Measurements from ENCODE around the gene EFNB1. TPM values are rescaled to one million over a fixed set of nuclear protein-coding genes. Genes with fewer than 3 reads are reported as not detected.

The EFNB1 gene
- total RNA-seq, 4 donors from 2014 or later, result 8.8 to 15.7 (median 13.0) TPM

DNA sequence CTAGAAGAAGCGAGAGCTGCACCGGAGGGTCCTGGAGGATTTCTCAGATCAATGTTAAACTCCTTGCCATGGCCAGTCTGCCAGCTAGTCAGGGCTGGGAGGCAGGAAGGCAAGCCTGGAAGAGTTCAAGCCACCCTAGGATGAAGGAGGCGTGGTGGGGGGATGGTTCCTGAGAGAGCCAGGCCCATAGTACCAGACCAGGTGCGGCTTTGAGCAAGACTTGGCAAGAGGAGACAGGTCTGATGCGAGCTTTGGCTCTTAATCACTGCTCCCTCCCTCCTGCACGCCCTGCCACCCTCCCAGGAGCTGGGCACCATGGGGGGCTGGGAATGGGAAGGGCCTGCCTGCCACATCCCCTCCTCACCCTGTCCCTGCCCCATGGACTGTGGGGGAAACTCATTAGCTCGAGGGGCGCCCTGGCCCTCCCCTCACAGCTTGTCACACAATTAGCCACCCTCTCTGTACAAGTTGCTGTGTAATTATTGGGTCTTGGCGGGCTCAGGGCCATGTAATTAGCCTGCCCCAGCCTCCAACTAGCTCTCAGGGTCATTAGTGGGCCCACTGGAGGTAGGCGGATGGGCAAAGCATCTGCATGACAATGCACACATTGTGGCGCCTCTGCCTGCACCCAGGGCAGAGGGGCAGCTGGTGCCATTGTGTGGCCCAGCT lies 50.3 kb downstream of the EFNB1 start:
- H3K4me1 ChIP-seq, result no peaks in the 10 kb centered on the region
- H3K27ac ChIP-seq, result no peak overlapping the region
- no peak overlapping the region for H3K4me3 ChIP-seq
- no peaks in the 10 kb centered on the region for H3K27me3 ChIP-seq
- H3K9me3 ChIP-seq, result no peaks in the 10 kb centered on the region
- ATAC-seq, result no peak
- intact Hi-C loops (cut with DNase I; ENCODE audit: low total_unique reads) (no loop called here), in situ Hi-C loops (cut with MboI; ENCODE audit: low sequenced_read_pairs in 4 of 4) (no loop called here)
- no peak for DNase-seq
- H3K36me3 ChIP-seq, result no peaks in the 10 kb centered on the region
- TF ChIP-seq POLR2A (IDR thresholded peaks at IDR 0.05) (no peak), CTCF (IDR thresholded peaks at IDR 0.05 in 4 of 5, conservative IDR thresholded peaks at IDR 0.05 in 1 of 5) (no peak)

DNA sequence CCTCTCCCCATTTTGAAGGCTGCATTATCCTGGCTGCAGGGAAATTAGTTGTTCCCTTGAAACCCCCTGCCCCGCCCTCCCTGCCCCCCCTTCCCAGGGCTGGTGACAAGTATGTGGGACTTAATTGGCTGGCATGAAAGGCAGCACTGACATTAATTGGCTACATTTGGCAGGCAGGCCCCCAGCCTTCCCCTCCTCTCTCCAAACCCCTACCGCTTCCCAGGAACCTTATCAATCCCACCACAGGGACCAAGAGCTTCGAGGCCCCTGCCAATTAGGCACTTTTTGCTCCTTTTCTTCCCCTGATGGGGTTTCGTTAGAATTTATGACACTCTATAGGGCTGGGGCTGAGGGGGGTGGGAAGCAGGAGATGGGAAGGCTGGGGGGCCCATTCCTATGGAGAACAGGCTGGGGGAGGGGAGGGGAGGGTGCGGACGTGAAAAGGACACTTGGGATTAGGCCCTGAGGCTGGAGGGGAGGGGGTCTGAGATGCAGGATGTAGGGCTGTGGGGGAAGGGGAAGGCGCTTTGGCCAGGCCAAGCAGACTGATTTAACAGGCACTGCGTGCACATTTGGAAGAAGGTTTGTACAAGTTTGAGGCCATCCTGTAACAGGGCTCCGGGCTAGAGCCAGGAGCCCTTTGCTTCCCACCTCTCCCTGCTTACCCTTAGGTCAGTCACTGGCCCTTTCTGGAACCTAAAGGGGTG lies 52.2 kb downstream of the EFNB1 start:
- ATAC-seq (no peak), DNase-seq (no peak)
- TF ChIP-seq CTCF (IDR thresholded peaks at IDR 0.05 in 4 of 5, conservative IDR thresholded peaks at IDR 0.05 in 1 of 5), result no peak
- no peak for TF ChIP-seq POLR2A (IDR thresholded peaks at IDR 0.05)
- Histone ChIP-seq H3K9me3 (no peaks in the 10 kb centered on the region), H3K36me3 (no peaks in the 10 kb centered on the region), H3K27me3 (peaks cover 0 to 3% (median 0%) of the 10 kb centered on the region in 3 donors), H3K4me3 (no peak overlapping the region), H3K27ac (no peak overlapping the region), H3K4me1 (no peaks in the 10 kb centered on the region)
- intact Hi-C loops (cut with DNase I; ENCODE audit: low total_unique reads) (no loop called here), in situ Hi-C loops (cut with MboI; ENCODE audit: low sequenced_read_pairs in 4 of 4) (no loop called here)

DNA sequence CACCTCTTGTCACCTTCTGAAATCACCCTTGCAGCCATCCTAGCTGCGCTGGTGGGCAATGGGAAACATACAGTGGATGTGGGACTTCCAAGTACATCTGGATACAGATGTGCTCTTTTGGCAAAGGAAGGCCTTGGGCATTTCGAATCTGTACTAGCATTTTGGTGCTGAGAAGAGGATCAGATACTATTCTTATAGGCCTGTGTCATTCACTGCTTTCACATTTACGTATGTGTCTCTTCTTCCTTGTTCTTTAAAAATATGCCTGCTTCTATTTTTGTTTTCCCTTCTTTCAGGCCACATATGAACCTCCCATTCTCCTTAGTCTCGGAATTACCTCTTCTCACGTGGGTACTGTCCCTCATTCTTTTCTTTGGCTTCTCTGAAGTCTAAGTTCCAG lies 53.1 kb downstream of the EFNB1 start:
- TF ChIP-seq POLR2A (IDR thresholded peaks at IDR 0.05) (no peak), CTCF (IDR thresholded peaks at IDR 0.05 in 4 of 5, conservative IDR thresholded peaks at IDR 0.05 in 1 of 5) (no peak)
- no peaks in the 10 kb centered on the region for H3K36me3 ChIP-seq
- no peaks in the 10 kb centered on the region for H3K4me1 ChIP-seq
- H3K27me3 ChIP-seq, result peaks cover 0 to 3% (median 0%) of the 10 kb centered on the region in 3 donors
- intact Hi-C loops (cut with DNase I; ENCODE audit: low total_unique reads) (no loop called here), in situ Hi-C loops (cut with MboI; ENCODE audit: low sequenced_read_pairs in 4 of 4) (no loop called here)
- no peaks in the 10 kb centered on the region for H3K9me3 ChIP-seq
- no peak overlapping the region for H3K4me3 ChIP-seq
- H3K27ac ChIP-seq, result no peak overlapping the region
- DNase-seq, result no peak
- ATAC-seq, result no peak

DNA sequence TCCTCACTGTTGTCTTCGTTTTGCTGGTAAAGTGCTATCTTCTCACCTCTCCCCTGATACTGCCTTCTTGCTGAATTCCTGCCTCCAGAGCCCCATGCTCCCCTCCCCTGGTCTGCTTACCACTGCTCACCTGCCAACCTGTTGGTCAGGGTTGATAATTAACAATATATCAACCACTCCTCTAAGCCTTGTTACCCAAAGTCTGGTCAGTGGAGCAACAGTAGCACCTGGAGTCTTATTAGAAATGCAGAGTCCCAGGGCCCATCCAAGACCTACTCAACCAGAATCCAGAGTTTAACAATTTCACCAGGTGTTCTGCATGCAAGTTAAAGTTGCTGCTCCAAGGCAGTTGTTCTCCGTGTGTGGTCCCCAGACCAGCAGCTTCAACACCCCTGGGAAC lies 55.0 kb downstream of the EFNB1 start:
- Histone ChIP-seq H3K9me3 (no peaks in the 10 kb centered on the region), H3K4me1 (no peaks in the 10 kb centered on the region), H3K27me3 (peaks cover 0 to 3% (median 0%) of the 10 kb centered on the region in 3 donors), H3K36me3 (no peaks in the 10 kb centered on the region), H3K27ac (no peak overlapping the region), H3K4me3 (no peak overlapping the region)
- no peak for DNase-seq
- intact Hi-C loops (cut with DNase I; ENCODE audit: low total_unique reads) (no loop called here), in situ Hi-C loops (cut with MboI; ENCODE audit: low sequenced_read_pairs in 4 of 4) (no loop called here)
- ATAC-seq, result no peak
- no peak for TF ChIP-seq CTCF (IDR thresholded peaks at IDR 0.05 in 4 of 5, conservative IDR thresholded peaks at IDR 0.05 in 1 of 5)
- TF ChIP-seq POLR2A (IDR thresholded peaks at IDR 0.05), result no peak

Measured in gastrocnemius medialis (tissue), 4 donors.